ENCODE data around the gene APP. TPM values are rescaled to one million over a fixed set of nuclear protein-coding genes. Genes with fewer than 3 reads are reported as not detected.

The APP gene
- total and polyA plus RNA-seq, 2 of the 13 experiments (the other 11 are each of a cell fraction or from before 2014, with no cell fraction given): 70.6 to 262 TPM

DNA sequence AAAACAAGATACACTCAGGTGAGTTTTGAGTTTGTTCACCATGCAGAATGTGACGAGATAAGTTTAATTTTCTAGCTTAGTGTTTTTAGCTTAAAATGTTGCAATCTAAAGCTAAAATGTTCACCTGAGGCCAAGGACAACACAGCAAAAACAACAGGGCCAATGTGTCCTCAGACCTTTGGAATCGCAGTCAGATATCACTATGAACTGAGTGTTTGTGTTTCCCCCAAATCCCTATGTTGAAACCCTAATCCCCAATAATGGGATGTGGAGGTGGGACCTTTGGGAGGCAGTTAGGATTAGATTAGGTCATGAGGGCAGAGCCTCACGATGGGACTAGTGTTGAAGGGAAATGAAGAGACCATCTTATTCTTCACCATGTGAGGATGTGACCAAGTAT, 291.4 kb downstream of the APP start (continued):
- TF ChIP-seq MTERF4 (CRISPR knock-in tag; IDR thresholded peaks at IDR 0.05): no peak
- TF ChIP-seq ZNF33B (CRISPR knock-in tag; IDR thresholded peaks at IDR 0.05): no peak
- TF ChIP-seq ZFY (CRISPR knock-in tag; IDR thresholded peaks at IDR 0.05): no peak
- no peak for TF ChIP-seq MYPOP (CRISPR knock-in tag; IDR thresholded peaks at IDR 0.05)
- TF ChIP-seq KDM4B (CRISPR knock-in tag; IDR thresholded peaks at IDR 0.05): no peak
- TF ChIP-seq ERF (CRISPR knock-in tag; IDR thresholded peaks at IDR 0.05): no peak
- TF ChIP-seq JUND (CRISPR knock-in tag; IDR thresholded peaks at IDR 0.05): no peak
- no peak for TF ChIP-seq ZNF776 (CRISPR knock-in tag; IDR thresholded peaks at IDR 0.05)
- TF ChIP-seq ZNF331 (CRISPR knock-in tag; IDR thresholded peaks at IDR 0.05): peak; percentile 35; the same call in 1 of the 2 replicates
- TF ChIP-seq ARID5B (CRISPR knock-in tag; IDR thresholded peaks at IDR 0.05): peak; percentile 38; the same call in 1 of the 2 replicates
- no peak for TF ChIP-seq ZNF713 (CRISPR knock-in tag; IDR thresholded peaks at IDR 0.05)
- no peak for TF ChIP-seq SOX6 (IDR thresholded peaks at IDR 0.05)
- peak; percentile 68 for TF ChIP-seq SOX6 (CRISPR knock-in tag; IDR thresholded peaks at IDR 0.05)
- TF ChIP-seq ZNF10 (CRISPR knock-in tag; IDR thresholded peaks at IDR 0.05; ENCODE audit: borderline replicate concordance, low read depth): no peak
- no peak for TF ChIP-seq ZNF446 (CRISPR knock-in tag; IDR thresholded peaks at IDR 0.05)
- TF ChIP-seq HNF1B (CRISPR knock-in tag; IDR thresholded peaks at IDR 0.05): no peak
- no peak for TF ChIP-seq ZNF468 (CRISPR knock-in tag; IDR thresholded peaks at IDR 0.05)
- TF ChIP-seq MIER2 (CRISPR knock-in tag; IDR thresholded peaks at IDR 0.05): no peak
- TF ChIP-seq, protein P1, sequence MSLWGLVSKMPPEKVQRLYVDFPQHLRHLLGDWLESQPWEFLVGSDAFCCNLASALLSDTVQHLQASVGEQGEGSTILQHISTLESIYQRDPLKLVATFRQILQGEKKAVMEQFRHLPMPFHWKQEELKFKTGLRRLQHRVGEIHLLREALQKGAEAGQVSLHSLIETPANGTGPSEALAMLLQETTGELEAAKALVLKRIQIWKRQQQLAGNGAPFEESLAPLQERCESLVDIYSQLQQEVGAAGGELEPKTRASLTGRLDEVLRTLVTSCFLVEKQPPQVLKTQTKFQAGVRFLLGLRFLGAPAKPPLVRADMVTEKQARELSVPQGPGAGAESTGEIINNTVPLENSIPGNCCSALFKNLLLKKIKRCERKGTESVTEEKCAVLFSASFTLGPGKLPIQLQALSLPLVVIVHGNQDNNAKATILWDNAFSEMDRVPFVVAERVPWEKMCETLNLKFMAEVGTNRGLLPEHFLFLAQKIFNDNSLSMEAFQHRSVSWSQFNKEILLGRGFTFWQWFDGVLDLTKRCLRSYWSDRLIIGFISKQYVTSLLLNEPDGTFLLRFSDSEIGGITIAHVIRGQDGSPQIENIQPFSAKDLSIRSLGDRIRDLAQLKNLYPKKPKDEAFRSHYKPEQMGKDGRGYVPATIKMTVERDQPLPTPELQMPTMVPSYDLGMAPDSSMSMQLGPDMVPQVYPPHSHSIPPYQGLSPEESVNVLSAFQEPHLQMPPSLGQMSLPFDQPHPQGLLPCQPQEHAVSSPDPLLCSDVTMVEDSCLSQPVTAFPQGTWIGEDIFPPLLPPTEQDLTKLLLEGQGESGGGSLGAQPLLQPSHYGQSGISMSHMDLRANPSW (CRISPR knock-in tag; IDR thresholded peaks at IDR 0.05; ENCODE audit: borderline replicate concordance): no peak

Measured in HepG2 (cell line).